ENCODE measurements around the gene C20orf141. TPM values are rescaled to one million over a fixed set of nuclear protein-coding genes. Genes with fewer than 3 reads are reported as not detected.

C20orf141 gene
- total and polyA plus RNA-seq, 2 of the 4 experiments (the other 2 are of a cell fraction), result 0.36 to 0.91 TPM

Other genes starting within 250 kb of the C20orf141 start
- gene NOP56, start 162.4 kb upstream of the C20orf141 start, total RNA-seq (2012; rRNA removed), result 170 and 231 TPM in 2 replicates
- 164 and 189 TPM in 2 replicates for gene NOP56, start 162.4 kb upstream of the C20orf141 start, polyA plus RNA-seq (2012; rRNA removed)
- 160 and 165 TPM in 2 replicates for gene IDH3B, start 150.8 kb upstream of the C20orf141 start, total RNA-seq (2012; rRNA removed)
- 146 and 151 TPM in 2 replicates for gene IDH3B, start 150.8 kb upstream of the C20orf141 start, polyA plus RNA-seq (2012; rRNA removed)
- gene EBF4, start 122.2 kb upstream of the C20orf141 start, total RNA-seq (2012; rRNA removed), result under 0.01 and 0.18 TPM in 2 replicates
- 1.0 and 1.1 TPM in 2 replicates for gene EBF4, start 122.2 kb upstream of the C20orf141 start, polyA plus RNA-seq (2012; rRNA removed)
- gene CPXM1, start 14.4 kb upstream of the C20orf141 start, total RNA-seq (2012; rRNA removed), result 0.83 and 1.1 TPM in 2 replicates
- 4.5 and 4.6 TPM in 2 replicates for gene CPXM1, start 14.4 kb upstream of the C20orf141 start, polyA plus RNA-seq (2012; rRNA removed)
- gene TMEM239, start 1.4 kb downstream of the C20orf141 start, total RNA-seq (2012; rRNA removed), result not detected in 2 replicates
- 0.32 TPM in 1 of 2 replicates, not detected in the other for gene TMEM239, start 1.4 kb downstream of the C20orf141 start, polyA plus RNA-seq (2012; rRNA removed)
- gene PCED1A, start 25.7 kb downstream of the C20orf141 start, total RNA-seq (2012; rRNA removed), result 8.1 and 9.7 TPM in 2 replicates
- gene PCED1A, start 25.7 kb downstream of the C20orf141 start, polyA plus RNA-seq (2012; rRNA removed), result 33.4 and 37.0 TPM in 2 replicates
- 41.7 and 48.0 TPM in 2 replicates for gene VPS16, start 25.8 kb downstream of the C20orf141 start, total RNA-seq (2012; rRNA removed)
- gene VPS16, start 25.8 kb downstream of the C20orf141 start, polyA plus RNA-seq (2012; rRNA removed), result 37.6 and 38.7 TPM in 2 replicates
- 44.4 and 50.0 TPM in 2 replicates for gene PTPRA, start 58.5 kb downstream of the C20orf141 start, total RNA-seq (2012; rRNA removed)
- gene PTPRA, start 58.5 kb downstream of the C20orf141 start, polyA plus RNA-seq (2012; rRNA removed), result 34.3 and 35.0 TPM in 2 replicates
- 0.18 and 0.28 TPM in 2 replicates for gene GNRH2, start 228.6 kb downstream of the C20orf141 start, total RNA-seq (2012; rRNA removed)
- gene GNRH2, start 228.6 kb downstream of the C20orf141 start, polyA plus RNA-seq (2012; rRNA removed), result 0.16 and 0.21 TPM in 2 replicates
- 22.2 and 24.7 TPM in 2 replicates for gene MRPS26, start 231.1 kb downstream of the C20orf141 start, total RNA-seq (2012; rRNA removed)
- 38.6 and 49.5 TPM in 2 replicates for gene MRPS26, start 231.1 kb downstream of the C20orf141 start, polyA plus RNA-seq (2012; rRNA removed)